Stimulated activated CD4-positive, alpha-beta T cell treated with anti-CD3 and anti-CD28 coated beads, Interleukin-15, amount 100 ng/mL, for 24 hours (primary cell): Measurements from ENCODE around the gene VANGL2.

ENCODE experiments used
- DNase-seq: peaks from one replicate; pipeline ENCODE4 v3.0.0-alpha.2; 2020

VANGL2 gene

GRCh38 chr1:160400223-160400645, at the start of gene VANGL2:
VANGL2 (plus strand) TSS chr1:160400564; CDS start chr1:160415838, 15,274 bp downstream.
- peak; percentile 64 for DNase-seq

- DNase-seq: no peak
These were observed 48.7 kb upstream of the VANGL2 start for GRCh38 chr1:160351629-160352028.

- no peak for DNase-seq
These were observed 47.8 kb upstream of the VANGL2 start for GRCh38 chr1:160352555-160352954.

- no peak for DNase-seq
These were observed 47.1 kb upstream of the VANGL2 start for GRCh38 chr1:160353223-160353622.

- DNase-seq: peak; percentile 25
These were observed 45.9 kb upstream of the VANGL2 start for GRCh38 chr1:160354388-160354985.

GRCh38 chr1:160357286-160358002, 42.9 kb upstream of the VANGL2 start:
- DNase-seq: no peak

- no peak for DNase-seq
These were observed 42.3 kb upstream of the VANGL2 start for GRCh38 chr1:160358073-160358472.

- DNase-seq: no peak
These were observed 40.7 kb upstream of the VANGL2 start for GRCh38 chr1:160359559-160360226.

- no peak for DNase-seq
These were observed 40.1 kb upstream of the VANGL2 start for GRCh38 chr1:160360227-160360695.

GRCh38 chr1:160361199-160361598, 39.2 kb upstream of the VANGL2 start:
- no peak for DNase-seq

- DNase-seq: no peak
These were observed 38.6 kb upstream of the VANGL2 start for GRCh38 chr1:160361814-160362167.

- DNase-seq: no peak
These were observed 38.0 kb upstream of the VANGL2 start for GRCh38 chr1:160362168-160362957.

GRCh38 chr1:160363010-160363409, 37.4 kb upstream of the VANGL2 start:
- DNase-seq: no peak

- no peak for DNase-seq
These were observed 36.2 kb upstream of the VANGL2 start for GRCh38 chr1:160363951-160364735.

- DNase-seq: no peak
These were observed 35.0 kb upstream of the VANGL2 start for GRCh38 chr1:160365325-160365724.

GRCh38 chr1:160366731-160367515, 33.4 kb upstream of the VANGL2 start, which contains the start of gene NHLH1:
NHLH1 (plus strand) TSS chr1:160367071; CDS start chr1:160370732, 3,661 bp downstream.
- no peak for DNase-seq

- DNase-seq: no peak
These were observed 32.9 kb upstream of the VANGL2 start for GRCh38 chr1:160367516-160367900.

- no peak for DNase-seq
These were observed 32.1 kb upstream of the VANGL2 start for GRCh38 chr1:160367934-160368923.

GRCh38 chr1:160369087-160369486, 31.3 kb upstream of the VANGL2 start:
- DNase-seq: no peak
